NCI-H146 treated with DMSO at 0.1 percent for 48 hours (cell line): ENCODE results near the gene UBASH3B.
"Not testable (repeated sequence)": the region's sequence is repeated elsewhere in the genome, so short reads cannot be mapped to it uniquely, and the experiment has no call there.

Experiments used
- DNase-seq: peaks from one replicate; lab custom pipeline; 2025; ENCODE audit not compliant: unreplicated experiment; lab: John Stamatoyannopoulos, UW

Gene UBASH3B

GRCh38 chr11:122804161-122804560 lies 148.6 kb downstream of the UBASH3B start:
- DNase-seq, result no peak

DNA sequence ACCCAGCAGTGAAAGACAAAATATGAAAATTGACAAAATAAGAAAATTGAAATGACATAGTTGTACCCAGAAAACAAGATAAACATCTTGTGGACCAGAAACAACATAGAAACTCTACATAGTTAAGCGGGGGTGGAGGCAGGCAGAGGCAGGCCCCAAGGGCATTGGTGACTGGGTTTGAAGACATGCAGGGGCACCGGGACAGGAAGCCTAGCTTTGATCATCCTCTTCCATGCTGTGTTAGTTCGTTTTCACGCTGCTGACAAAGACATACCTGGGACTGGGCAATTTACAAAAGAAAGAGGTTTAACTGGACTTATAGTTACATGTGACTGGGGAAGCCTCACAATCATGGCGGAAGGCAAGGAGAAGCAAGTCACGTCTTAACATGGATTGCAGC lies 149.3 kb downstream of the UBASH3B start:
- no peak for DNase-seq

DNA sequence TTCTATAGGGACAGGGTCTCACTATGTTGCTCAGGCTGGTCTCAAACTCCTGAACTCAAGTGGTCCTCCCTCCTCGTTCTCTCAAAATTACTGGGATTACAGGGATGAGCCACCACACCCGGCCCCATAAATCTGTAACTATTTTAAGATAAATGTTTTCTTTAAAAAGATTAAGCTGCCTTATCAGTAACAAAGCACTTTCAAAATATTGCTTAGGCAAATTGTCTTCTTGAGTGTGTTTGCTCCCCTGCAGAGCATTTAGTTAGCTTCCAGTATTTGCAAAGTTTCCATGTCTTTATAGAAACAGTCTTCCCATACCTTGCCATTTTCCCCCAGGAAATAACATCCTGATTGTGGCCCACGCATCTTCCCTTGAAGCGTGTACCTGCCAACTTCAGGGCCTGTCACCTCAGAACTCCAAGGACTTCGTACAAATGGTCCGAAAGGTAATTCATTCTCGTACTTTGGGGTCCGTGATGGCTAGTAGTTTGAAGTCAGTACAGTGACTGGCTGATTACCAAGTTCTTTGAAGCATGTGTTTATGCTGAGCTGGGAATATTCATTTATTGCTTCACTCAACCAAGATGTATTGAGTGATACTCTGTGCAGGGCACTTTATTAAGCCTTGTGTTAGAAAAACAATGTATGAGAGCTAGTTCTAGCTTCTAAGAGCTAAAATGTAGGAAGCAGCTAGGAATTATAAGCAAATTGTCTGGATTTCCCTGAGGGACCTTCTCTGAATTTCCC lies 152.4 kb downstream of the UBASH3B start:
- DNase-seq, result no peak

GRCh38 chr11:122808478-122808869 lies 153.0 kb downstream of the UBASH3B start:
- no peak for DNase-seq

DNA sequence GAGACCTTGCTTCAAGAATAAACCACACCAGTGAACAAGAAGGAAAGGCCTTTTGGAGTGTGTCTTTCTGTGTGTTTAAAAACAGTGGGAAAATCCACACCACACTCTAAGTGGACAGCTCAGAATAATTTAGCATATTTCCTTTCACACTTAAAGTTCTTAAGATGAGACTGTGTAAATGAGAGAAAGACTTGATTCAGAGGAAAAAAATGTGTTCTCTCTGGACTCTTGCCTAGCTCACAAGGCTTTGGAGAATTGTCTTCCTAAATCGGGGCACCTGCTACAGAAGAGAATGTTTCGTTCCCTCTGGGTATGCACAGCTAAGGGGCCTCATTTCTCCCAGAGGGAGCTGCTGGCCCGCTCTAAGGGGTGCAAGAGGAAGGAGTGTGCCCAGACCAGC lies 154.3 kb downstream of the UBASH3B start:
- DNase-seq, result no peak

DNA sequence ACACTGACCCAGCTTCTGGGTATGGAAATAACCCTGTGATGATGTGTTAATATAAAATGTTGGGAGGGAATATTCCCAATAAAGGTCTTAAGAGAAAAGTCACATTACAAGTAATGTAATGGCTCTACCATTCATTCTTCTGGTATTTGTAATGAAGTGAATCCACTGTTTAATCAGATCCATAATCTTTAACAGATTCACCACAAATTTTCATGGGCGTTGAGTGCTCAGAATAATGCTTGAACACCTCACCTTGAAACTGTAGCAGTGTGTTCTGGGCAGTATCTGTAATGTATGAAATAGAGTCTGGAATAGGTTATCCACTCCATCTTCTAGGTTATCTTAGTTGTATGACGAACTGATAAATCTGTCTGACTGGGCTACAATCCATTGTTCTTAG lies 156.2 kb downstream of the UBASH3B start:
- no peak for DNase-seq

GRCh38 chr11:122812638-122813037 lies 157.1 kb downstream of the UBASH3B start:
- DNase-seq, result no peak

GRCh38 chr11:122813176-122813893 lies 157.8 kb downstream of the UBASH3B start:
- no peak for DNase-seq

GRCh38 chr11:122813894-122814270 lies 158.4 kb downstream of the UBASH3B start:
- no peak for DNase-seq

DNA sequence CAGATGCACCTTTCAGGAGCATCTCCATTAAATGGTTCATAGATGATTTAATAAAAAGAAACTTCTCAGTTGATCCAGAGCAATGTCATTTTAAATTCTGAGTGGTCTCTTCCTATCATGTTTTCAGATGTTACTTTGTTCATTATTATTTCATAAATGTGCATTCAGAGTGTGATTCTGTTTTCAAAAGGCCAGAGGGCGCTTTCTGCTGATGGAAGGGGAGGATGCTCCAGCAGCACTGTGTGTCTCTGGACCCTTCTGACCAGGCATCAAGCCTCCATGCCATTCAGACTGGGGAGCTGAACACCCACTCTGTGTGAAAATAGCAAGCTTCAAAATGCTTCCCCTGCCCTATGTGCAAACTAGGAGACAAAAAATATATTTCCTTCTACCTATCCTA lies 158.9 kb downstream of the UBASH3B start:
- no peak for DNase-seq

DNA sequence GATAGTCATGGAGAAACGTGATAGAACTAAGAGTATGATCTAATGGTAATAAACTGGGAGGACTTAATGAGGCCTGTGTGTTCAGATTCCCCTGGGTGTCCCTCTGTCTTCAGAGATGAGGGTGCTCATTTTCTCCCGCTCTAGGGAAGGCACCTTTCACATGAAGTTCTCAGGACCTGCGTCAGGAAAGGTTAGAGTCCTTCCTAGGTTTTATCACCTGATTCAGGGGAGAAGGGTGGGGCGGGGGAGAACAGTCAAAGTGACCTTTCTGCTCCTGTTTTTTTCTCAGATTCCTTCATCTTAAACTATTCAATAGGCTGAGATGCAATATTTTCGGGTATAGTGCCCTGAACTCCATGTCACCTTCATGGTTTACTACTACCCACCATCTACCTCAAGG lies 160.4 kb downstream of the UBASH3B start:
- DNase-seq, result no peak

DNA sequence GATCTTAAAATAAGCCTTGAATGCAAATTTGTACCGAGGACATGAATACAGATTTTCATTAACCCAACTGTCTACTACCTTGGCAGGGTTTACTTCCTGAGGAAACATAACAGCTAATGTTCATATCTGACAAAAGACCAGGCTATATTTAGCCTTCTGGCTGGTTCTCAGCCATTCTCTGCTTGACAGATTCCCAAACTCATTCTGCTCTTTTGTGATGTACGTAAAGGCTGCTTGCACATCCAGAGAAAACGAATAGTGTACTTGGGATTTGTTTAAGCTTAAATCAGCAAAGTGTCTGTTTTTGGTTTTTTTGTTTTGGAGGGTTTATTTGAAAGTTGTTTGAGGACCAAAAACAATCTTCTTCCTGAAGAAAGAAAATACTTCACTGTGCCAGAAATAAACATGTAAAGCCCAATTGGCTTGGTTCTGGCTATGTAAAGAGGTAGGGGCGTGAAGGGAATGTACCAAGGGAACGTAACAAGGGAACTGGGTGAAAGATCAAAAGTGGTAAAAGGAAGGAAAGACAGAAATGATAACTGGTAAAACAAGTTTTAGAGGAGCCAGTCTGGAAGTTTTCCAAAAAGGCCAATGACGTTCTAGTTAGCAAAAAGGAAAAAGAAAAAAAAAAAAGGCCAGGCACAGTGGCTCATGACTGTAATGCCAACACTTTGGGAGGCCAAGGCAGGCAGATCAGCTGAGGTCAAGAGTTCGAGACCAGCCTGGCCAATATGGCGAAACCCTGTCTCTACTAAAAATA lies 161.4 kb downstream of the UBASH3B start:
- no peak for DNase-seq

DNA sequence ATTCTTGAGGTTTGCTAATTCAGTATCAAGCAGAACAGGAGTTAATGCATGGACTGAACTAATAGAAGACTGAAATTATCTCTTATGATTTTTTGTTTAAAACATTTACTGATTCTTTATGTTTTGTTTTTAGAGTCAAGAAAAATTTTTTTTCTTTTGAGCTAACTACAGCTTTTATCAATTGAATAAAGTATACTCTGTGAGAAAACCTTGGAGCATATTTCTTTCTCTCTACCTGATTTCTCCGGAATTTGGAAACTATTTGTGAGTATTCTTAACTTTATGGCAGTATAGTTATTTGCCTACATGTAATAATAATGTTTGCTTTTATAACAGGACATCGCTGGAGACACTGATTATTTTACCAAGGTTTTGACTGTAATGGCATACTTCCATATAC lies 164.6 kb downstream of the UBASH3B start:
- DNase-seq, result no peak

- no peak for DNase-seq
These were observed 165.6 kb downstream of the UBASH3B start for GRCh38 chr11:122821169-122821568.

DNA sequence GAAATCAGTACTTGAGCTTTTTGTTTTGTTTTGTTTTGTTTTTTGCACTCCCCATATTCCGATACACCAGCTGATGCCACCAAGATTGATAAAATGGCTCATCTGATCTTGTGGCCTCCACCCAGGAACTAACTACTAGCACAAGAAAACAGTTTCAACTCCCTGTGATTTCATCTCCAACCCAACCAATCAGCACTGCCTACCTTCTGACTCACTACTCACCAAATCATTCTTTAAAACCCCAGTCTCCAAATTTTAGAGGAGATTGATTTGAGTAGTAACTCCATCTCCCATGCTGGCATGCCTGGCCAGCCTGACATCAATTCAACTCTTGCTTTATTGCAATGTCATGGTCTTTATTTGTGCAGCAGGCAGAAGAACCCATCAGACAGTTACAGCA lies 166.7 kb downstream of the UBASH3B start:
- no peak for DNase-seq

DNA sequence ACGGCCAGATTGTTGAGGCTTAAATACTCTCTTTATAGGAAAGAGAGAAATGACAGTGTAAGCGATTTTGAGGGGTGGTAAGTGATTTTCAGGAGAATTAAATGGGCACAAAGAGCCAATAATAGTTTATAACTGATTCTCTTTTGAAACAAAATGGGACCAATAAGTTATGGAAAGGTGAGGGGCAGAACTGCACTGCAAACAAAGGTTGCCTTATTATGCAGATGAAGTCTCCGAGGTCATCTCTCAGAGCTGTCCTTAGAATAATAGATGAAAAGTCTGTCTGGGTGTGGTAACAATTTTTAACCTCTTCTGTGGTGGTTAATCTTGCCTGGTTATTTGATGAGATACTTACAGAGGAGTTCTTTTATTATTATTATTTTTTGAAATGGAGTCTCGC lies 168.0 kb downstream of the UBASH3B start:
- no peak for DNase-seq

DNA sequence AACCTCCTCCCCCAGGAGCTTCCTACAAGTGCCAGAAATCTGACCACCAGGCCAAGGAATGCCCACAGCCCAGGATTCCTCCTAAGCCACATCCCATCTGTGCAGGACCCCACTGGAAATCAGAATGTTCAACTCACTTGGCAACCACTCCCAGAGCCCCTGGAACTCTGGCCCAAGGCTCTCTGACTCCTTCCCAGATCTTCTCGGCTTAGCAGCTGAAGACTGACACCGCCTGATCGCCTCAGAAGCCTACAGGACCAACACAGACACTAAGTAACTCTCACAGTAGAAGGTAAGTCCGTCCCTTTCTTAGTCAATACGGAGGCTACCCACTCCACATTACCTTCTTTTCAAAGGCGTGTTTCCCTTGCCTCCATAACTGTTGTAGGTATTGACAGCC lies 173.8 kb downstream of the UBASH3B start:
- not testable (repeated sequence) for DNase-seq

- not testable (repeated sequence) for DNase-seq
These were observed 176.8 kb downstream of the UBASH3B start for GRCh38 chr11:122832297-122832696.

- DNase-seq, result no peak
These were observed 177.4 kb downstream of the UBASH3B start for GRCh38 chr11:122832721-122833470.

DNA sequence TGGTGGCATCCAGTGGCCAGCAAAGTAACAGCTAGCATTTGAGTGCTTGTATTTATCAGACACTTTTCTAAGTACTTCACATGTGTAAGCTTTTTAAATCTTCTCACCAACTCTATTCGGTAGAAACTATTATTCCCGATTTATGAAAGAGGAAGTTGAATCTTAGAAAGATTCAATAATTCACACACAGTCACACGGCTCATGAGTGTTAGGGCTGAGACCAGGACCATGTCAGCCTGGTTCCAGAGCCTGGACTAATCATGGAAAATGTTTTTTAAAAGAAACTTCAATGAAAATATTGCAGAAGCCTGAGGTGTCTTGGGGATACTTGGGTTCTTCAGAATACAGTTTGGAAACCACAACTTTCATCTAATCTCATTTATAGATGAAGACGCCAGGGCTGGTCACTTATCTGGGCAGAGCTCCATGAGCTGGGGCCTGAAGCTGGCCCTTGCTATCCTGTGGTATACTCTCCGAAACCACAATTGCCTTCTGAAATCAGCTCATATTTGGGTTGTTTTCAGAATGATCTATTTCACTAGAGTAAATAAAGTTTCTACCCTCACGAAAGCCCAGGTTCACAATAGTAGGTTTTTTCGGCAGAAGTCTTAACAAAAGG lies 178.4 kb downstream of the UBASH3B start:
- no peak for DNase-seq

DNA sequence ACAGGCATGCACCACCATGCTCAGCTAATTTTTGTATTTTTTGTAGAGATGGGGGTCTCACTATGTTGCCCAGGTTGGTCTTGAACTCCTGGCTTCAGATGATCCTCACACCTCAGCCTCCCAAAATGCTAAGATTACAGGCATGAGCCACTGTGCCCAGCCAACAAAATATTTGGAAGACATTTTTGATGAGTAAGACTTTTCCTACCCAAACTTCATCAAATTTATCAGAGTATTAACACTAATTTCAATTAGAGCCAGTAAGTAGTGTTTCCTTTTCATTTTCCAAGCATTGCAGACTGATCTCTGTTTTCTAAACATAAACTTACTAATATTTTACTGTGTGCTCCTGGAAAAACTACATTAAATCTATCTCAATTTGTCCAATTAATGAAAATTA lies 181.4 kb downstream of the UBASH3B start:
- no peak for DNase-seq
